Neutrophil (primary cell): ENCODE results near the gene TRIM8.
A peak's percentile ranks its signal among the peaks of the same experiment; 100 is the strongest.

Experiments used
- H3K27ac ChIP-seq: fragments of 200-600 bp; sonication (generic); 2 replicates; pipeline ENCODE4 v1.5.1; 2016; ENCODE audit warnings: mild to moderate bottlenecking, moderate library complexity
- H3K27me3 ChIP-seq: fragments of 200-600 bp; sonication (generic); 2 replicates; pipeline ENCODE4 v1.6.0; 2016; ENCODE audit warnings: mild to moderate bottlenecking
- H3K36me3 ChIP-seq: fragments of 200-600 bp; sonication (generic); 2 replicates; pipeline ENCODE4 v1.5.1; 2017
- H3K4me1 ChIP-seq, 2 experiments: fragments of 200-600 bp in 1 of 2; sonication (generic) in 1 of 2; 1 replicate in 1 of 2; 2 replicates in 1 of 2; pipeline versions ENCODE4 v1.5.1 to v1.6.1; 2013 to 2016; ENCODE audit warnings: low read depth in 1 of 2, low read length in 1 of 2, mild to moderate bottlenecking in 1 of 2, moderate library complexity in 1 of 2; ENCODE audit not compliant: control insufficient read depth in 1 of 2, insufficient read depth in 1 of 2
- H3K4me3 ChIP-seq, 2 experiments: fragments of 200-600 bp in 1 of 2; sonication (generic) in 1 of 2; 1 replicate in 1 of 2; 2 replicates in 1 of 2; pipeline ENCODE4 v1.5.1; 2013 to 2016; ENCODE audit warnings: low read depth in 1 of 2, low read length in 1 of 2, mild to moderate bottlenecking in 1 of 2, moderate library complexity in 1 of 2
- H3K9me3 ChIP-seq: fragments of 200-600 bp; sonication (generic); 2 replicates; pipeline ENCODE4 v1.5.1; 2016
- CTCF ChIP-seq: fragments of 200-600 bp; sonication (generic); IDR thresholded peaks from 2 replicates; pipeline ENCODE4 v1.5.1; 2016; ENCODE audit warnings: antibody characterized with exemption

Gene TRIM8

DNA sequence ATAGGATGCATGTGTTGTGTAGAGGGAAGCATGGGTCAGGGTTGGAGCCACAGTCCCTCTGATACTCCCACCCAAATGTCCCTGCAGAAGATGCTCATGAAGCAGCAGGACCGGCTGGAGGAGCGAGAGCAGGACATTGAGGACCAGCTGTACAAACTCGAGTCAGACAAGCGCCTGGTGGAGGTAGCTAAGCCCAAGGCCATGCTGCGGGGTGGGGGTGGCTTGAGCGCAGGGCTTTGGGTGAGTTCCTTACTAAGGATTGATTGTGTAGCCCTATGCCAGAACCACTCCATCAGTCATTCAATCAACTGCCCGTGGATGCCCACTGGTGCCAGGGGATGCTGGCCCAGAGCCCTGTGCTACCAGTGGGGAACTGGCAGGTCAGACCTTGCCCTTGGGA, 10.3 kb downstream of the TRIM8 start:
- Histone ChIP-seq H3K9me3 (no peaks in the 10 kb centered on the region), H3K36me3 (peaks cover 76% of the 10 kb centered on the region), H3K27ac (peak overlapping the region; percentile 52), H3K4me1 (peaks cover 58 to 60% of the 10 kb centered on the region in 2 experiments), H3K27me3 (no peaks in the 10 kb centered on the region), H3K4me3 (no peak overlapping the region)
- no peak for TF ChIP-seq CTCF

DNA sequence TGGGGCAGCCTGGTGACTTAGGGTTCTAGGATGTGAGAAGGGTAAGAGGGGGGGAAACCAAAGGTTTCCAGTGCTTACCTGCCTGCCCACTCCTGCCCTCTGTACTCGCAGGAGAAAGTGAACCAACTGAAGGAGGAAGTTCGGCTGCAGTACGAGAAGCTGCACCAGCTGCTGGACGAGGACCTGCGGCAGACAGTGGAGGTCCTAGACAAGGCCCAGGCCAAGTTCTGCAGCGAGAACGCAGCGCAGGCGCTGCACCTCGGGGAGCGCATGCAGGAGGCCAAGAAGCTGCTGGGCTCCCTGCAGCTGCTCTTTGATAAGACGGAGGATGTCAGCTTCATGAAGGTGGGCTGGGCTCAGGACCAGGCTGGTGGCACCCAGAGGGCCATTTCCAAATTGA, 10.7 kb downstream of the TRIM8 start:
- peaks cover 76% of the 10 kb centered on the region for H3K36me3 ChIP-seq
- no peaks in the 10 kb centered on the region for H3K27me3 ChIP-seq
- no peak overlapping the region for H3K4me3 ChIP-seq
- peaks cover 54 to 57% of the 10 kb centered on the region in 2 experiments for H3K4me1 ChIP-seq
- TF ChIP-seq CTCF: no peak
- H3K9me3 ChIP-seq: no peaks in the 10 kb centered on the region
- H3K27ac ChIP-seq: peak overlapping the region; percentile 52

DNA sequence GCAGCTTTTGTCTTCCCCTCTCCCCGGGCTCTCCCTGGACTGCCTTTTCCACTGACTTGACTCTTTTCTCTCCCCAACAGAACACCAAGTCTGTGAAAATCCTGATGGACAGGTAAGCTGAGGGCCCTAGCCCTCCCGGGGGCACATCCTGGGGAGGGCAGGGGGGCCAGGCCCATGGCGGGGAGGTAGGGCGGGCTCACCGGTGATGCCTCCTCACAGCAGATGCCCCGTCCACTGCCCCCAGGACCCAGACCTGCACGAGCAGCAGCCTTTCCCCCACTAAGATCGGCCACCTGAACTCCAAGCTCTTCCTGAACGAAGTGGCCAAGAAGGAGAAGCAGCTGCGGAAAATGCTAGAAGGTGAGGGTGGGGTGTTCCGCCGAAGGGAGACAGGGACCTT, 11.7 kb downstream of the TRIM8 start:
- no peak for TF ChIP-seq CTCF
- Histone ChIP-seq H3K27me3 (peaks cover 4% of the 10 kb centered on the region), H3K36me3 (peaks cover 70% of the 10 kb centered on the region), H3K9me3 (no peaks in the 10 kb centered on the region), H3K4me3 (no peak overlapping the region), H3K4me1 (peaks cover 52 to 53% of the 10 kb centered on the region in 2 experiments), H3K27ac (peak overlapping the region; percentile 81)

DNA sequence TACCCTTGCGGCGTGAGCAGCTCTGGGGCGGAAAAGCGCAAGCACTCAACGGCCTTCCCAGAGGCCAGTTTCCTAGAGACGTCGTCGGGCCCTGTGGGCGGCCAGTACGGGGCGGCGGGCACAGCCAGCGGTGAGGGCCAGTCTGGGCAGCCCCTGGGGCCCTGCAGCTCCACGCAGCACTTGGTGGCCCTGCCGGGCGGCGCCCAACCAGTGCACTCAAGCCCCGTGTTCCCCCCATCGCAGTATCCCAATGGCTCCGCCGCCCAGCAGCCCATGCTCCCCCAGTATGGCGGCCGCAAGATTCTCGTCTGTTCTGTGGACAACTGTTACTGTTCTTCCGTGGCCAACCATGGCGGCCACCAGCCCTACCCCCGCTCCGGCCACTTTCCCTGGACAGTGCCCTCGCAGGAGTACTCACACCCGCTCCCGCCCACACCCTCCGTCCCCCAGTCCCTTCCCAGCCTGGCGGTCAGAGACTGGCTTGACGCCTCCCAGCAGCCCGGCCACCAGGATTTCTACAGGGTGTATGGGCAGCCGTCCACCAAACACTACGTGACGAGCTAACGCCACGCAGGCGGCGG, 12.6 kb downstream of the TRIM8 start:
- Histone ChIP-seq H3K27me3 (peaks cover 4% of the 10 kb centered on the region), H3K27ac (peak overlapping the region; percentile 81), H3K4me1 (peaks cover 50 to 51% of the 10 kb centered on the region in 2 experiments), H3K36me3 (peaks cover 62% of the 10 kb centered on the region), H3K4me3 (no peak overlapping the region), H3K9me3 (no peaks in the 10 kb centered on the region)
- TF ChIP-seq CTCF: no peak

DNA sequence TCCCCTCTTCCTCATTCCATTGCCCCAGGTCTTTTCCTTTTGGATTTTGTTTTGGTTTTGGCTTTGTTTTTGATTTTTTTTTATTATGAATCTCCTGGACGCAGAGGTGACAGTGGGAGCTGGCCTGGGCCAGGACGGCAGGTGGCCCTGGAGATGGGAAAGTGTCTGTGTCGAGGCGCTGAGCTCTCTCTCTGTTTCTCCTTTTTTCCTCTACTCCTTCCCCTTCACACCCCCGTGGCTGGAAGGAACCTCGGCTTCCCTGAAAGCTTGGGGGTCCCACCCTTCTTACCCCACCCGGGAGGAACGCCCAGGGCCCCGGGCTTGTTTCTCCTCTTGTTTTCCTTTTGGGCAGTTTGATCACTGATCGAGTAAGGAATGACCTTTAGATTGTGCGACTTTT, 13.2 kb downstream of the TRIM8 start:
- peaks cover 4% of the 10 kb centered on the region for H3K27me3 ChIP-seq
- TF ChIP-seq CTCF: no peak
- H3K9me3 ChIP-seq: no peaks in the 10 kb centered on the region
- H3K27ac ChIP-seq: peak overlapping the region; percentile 81
- H3K4me3 ChIP-seq: peak overlapping the region in 1 of 2 experiments; percentile 29
- peaks cover 44 to 46% of the 10 kb centered on the region in 2 experiments for H3K4me1 ChIP-seq
- peaks cover 62% of the 10 kb centered on the region for H3K36me3 ChIP-seq
